Endothelial cell of umbilical vein (primary cell): Measurements from ENCODE around the gene GSDME.

ENCODE experiments used
- CTCF ChIP-seq, 2 donors: IDR thresholded peaks; 1 replicate in 1 of 2; 2 replicates in 1 of 2; pipeline ENCODE4 v1.5.1; 2011; ENCODE audit warnings: low read length in 2 of 2, mild to moderate bottlenecking in 2 of 2, moderate library complexity in 2 of 2, control low read depth in 1 of 2, inconsistent platforms in 1 of 2, low read depth in 1 of 2; ENCODE audit not compliant: insufficient read depth in 1 of 2; ENCODE audit errors: extremely low read depth in 1 of 2
- EZH2 ChIP-seq: IDR thresholded peaks from 2 replicates; pipeline ENCODE4 v1.6.1; 2012; ENCODE audit warnings: borderline replicate concordance, low read depth, mild to moderate bottlenecking, moderate library complexity, low read length, inconsistent platforms; ENCODE audit not compliant: severe bottlenecking

DNA sequence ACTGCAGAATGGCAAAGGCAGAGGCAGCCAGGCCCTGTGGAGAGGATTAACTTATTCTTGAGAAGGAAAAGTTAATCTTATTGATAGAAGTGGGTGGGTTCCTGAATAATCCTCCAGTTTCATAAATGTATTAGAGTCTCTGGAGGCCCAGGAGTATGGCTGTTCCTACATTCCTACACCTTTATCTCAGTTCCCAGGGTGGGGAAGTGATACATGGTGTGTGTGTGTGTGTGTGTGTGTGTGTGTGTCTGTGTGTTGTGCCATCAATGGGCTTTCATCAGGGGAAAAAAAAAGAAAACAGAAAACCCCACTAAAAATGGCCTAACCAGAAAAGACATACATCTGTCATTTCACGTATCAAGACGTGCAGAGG is 22.0 kb upstream of the GSDME start:
- no peak for TF ChIP-seq EZH2
- no peak for TF ChIP-seq CTCF (IDR thresholded peaks at IDR 0.05; ENCODE audit: extremely low read depth in 1 of 2, insufficient read depth in 1 of 2, low read depth in 1 of 2, low read length in 2 of 2)
